ENCODE measurements around the gene KRTAP10-12.

KRTAP10-12 gene

DNA sequence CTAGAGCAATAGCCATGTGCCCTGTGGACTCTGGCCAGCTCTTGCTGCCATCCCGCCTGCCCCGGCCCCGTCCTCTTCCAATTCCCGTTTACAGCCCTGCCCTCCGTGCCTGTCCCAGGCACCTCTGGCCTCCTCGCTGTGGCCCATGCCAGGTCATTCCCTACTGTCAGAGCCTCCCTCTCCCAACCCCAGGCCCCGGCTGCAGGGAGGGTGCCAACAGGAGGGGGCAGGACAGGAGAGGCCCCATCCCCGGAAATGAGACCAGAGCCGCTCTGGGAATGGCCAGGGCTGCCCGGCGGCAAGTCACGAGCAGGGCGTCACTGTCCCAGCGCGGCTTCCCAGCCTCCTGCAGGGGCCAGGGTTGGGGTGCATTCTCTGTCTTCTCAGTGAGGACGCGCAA, 37.9 kb downstream of the KRTAP10-12 start:
- DNase-seq = no peak

DNA sequence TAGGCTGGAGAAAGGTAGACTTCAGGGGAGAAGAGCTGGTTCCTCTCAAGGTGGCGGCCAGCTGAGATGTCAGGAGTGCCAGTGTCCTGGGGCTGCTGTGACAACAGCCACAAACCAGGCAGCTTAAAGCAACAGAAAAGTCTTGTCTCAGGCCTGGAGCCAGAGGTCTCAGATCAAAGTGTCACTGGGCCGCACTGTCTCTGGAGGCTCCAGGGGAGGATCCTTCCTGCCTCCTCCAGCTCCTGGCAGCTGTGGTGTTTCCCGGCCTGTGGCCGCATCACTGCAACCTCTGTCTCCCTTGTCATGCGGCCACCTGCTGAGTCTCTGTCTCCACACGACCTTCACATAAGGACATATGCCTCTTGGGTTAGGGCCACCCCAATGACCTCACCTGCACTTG, 38.8 kb downstream of the KRTAP10-12 start:
- no peak for DNase-seq

DNA sequence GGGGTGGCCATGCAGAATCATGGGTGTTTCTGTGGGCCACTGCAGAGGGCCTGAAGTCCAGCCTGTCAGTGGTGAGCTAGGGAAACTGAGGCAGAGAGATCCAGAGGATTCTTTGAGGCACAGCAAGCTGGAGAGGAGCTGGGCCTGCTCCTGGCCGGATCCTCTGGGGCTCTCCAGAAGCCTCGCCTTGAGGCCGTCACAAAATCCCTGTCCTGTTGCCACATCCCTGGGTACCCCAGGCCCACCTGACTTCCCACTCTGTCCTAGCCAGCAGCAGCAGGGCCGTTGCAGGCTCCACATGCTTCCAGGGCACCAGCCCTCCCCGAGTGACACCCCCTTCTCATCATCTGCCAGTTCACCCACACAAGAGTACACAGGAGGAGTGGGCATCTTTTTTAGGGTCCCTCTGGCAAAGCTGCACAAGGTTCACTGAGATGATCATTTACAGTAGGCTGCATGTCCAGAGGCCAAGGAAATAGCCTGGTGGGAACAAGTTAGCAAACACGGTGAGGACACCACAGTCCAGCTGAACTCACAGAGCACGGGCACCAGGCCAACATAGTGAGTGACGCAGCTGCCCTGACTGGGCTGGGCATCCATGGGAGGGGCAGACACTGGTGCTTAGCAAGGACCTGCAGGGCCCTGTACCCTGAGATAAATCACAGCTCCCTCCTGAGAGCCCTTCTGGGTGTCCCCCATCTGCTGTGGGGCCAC, 39.5 kb downstream of the KRTAP10-12 start:
- DNase-seq = no peak

DNA sequence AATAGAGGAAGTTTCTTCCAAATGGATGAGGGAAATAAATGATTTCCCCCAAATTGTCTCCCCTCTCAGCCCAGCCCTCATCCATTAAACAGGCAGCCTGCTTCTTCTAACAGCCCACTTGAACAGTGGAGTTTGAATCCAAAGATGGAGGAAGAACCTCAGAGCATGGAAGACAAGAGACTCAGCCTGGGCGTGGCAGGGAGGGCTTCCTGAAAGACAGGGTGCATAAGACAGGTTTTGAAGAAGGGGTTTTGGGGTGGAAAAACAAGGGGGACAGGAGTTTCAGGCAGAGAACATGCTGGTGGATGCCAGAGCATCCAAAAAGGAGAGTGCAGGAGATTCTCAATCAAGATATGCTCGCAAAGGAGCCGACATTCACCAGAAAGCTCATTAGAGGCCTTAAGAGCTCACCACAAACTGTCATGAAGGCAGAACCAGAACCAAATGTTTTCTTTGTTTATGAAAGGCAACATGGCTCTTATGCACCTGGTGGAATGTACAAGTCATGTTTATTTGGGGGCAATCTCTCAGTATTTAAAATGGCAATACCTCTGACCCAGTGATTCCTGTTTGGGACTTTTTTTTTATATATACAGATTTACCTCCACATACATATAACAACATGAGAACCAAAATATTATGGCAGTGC, 40.9 kb downstream of the KRTAP10-12 start:
- no peak for DNase-seq

GRCh38 chr21:44738621-44739020, 41.6 kb downstream of the KRTAP10-12 start:
- no peak for DNase-seq

DNA sequence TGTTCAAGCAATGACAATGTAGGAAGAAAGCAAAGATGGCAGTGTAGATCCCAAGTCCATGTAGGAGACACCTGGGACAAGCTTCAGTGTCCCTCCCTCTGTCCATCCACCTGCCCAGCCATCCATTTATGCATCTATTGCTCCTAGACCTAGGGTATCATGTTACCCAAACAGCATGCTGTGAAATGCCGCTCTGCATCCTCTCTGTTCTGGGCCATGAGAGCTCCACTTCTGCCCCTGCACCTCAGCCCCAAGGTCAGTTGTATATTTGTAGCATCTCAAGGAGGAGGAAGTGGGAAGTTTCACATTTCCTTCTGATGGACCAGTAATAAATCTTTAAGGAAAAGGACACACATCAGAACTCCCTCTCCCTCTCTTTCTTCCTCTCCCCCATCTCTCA, 42.3 kb downstream of the KRTAP10-12 start:
- DNase-seq = no peak

GRCh38 chr21:44740742-44741141, 43.8 kb downstream of the KRTAP10-12 start:
- no peak for DNase-seq

- no peak for DNase-seq
Measured at GRCh38 chr21:44741921-44742320, 44.9 kb downstream of the KRTAP10-12 start.

- DNase-seq = no peak
Measured at GRCh38 chr21:44742418-44743153, 45.6 kb downstream of the KRTAP10-12 start.

Measured in activated CD4-positive, alpha-beta T cell treated with anti-CD3 and anti-CD28 coated beads for 1 hour (primary cell).